ENCODE measurements around the gene POMP.

GRCh38 chr13:28710161-28710560 is 51.2 kb downstream of the POMP start:
- TF ChIP-seq POLR2A (IDR thresholded peaks at IDR 0.05) (no peak), CTCF (IDR thresholded peaks at IDR 0.05 in 4 of 5, conservative IDR thresholded peaks at IDR 0.05 in 1 of 5) (no peak)

All from gastrocnemius medialis (tissue), 4 donors.